Lower lobe of right lung (tissue), 2 donors: ENCODE data around the gene PRR33. TPM values are rescaled to one million over a fixed set of nuclear protein-coding genes. Genes with fewer than 3 reads are reported as not detected.

Source experiments
- ATAC-seq, 2 donors: fragments of 200-7000 bp; cut with Tn5 transposase; one replicate each; pipeline ENCODE4 v1.9.1; 2020 to 2022; ENCODE audit warnings: mild to moderate bottlenecking in 2 of 2, moderate library complexity in 2 of 2
- DNase-seq: peaks from one replicate; pipeline ENCODE4 v3.0.0-alpha.2; 2020
- H3K27ac ChIP-seq: fragments of 200-600 bp; one replicate; pipeline ENCODE4 v1.8.0; 2022
- H3K27me3 ChIP-seq: fragments of 200-600 bp; one replicate; pipeline ENCODE4 v1.8.0; 2022; ENCODE audit warnings: low read depth
- H3K36me3 ChIP-seq: fragments of 200-600 bp; one replicate; pipeline ENCODE4 v1.8.0; 2022; ENCODE audit warnings: mild to moderate bottlenecking
- H3K4me1 ChIP-seq: fragments of 200-600 bp; one replicate; pipeline ENCODE4 v1.8.0; 2022
- H3K4me3 ChIP-seq: fragments of 200-600 bp; one replicate; pipeline ENCODE4 v1.8.0; 2022; ENCODE audit warnings: mild to moderate bottlenecking
- H3K9me3 ChIP-seq: fragments of 200-600 bp; one replicate; pipeline ENCODE4 v1.8.0; 2022
- intact Hi-C: fragments of 100-400 bp; cut with DNase I; formaldehyde crosslinking; loops from one replicate; pipeline ENCODE4 v1.11.0; 2022
- total RNA-seq: library from RNA; stranded (reverse); fragmentation: NEBNext Ultra II Directional; extraction: Animal tissue kit (Norgen Biotek cat#: 25700); gene quantifications from one replicate; pipeline ENCODE4 v1.2.1, GENCODE V29; 2021
- TF ChIP-seq, protein P1 (sequence below): fragments of 200-600 bp; IDR thresholded peaks from one replicate; pipeline ENCODE4 v1.8.0; 2022; ENCODE audit warnings: antibody characterized with exemption, mild to moderate bottlenecking
- donor health status: DM: no; HTN: yes; CAD: no; lungs with severe emphysema.

PRR33 gene
- total RNA-seq, 1 donor from 2014 or later: not detected

DNA sequence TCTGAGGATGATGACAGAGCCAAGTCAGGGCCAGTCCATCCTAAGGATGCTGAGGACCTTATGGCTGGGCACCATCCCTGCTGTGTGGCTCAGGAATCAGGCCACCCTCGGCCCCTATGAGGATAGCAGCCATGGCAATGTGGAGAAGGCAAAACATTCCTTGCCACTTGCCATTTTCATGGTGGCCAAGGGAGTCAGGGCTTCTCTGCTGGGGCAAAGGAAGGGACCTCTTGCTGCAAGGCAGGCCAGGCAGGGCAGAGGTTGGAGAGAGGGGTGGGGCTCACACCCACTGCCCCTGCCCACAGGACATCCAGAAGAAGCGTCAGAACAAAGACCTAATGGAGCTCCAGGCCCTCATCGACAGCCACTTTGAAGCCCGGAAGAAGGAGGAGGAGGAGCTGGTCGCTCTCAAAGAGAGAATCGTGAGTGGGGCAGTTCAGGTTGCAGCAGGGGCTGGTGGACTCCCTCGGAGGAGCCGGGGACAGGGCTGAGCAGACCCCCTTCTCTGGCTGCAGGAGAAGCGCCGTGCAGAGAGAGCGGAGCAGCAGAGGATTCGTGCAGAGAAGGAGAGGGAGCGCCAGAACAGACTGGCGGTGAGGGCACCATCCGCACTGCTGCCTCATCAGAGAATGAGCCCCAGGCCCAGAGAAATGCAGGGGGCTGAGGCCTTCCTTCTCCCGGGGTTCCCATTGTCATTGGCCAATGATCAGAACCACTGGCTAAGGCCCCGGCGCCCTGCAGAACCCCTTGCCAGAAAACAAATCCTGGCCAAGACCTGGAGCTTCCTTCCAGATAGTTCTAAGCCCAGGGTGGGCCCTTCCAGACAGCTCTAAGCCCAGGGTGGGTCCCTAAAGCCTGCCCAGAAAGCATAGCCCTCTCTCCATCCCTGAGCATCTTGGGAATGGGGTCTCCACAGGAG is 42.0 kb upstream of the PRR33 start:
- intact Hi-C loops: no loop called here
- Histone ChIP-seq H3K27ac (no peak overlapping the region), H3K27me3 (peaks cover 4% of the 10 kb centered on the region), H3K4me3 (no peak overlapping the region), H3K4me1 (no peaks in the 10 kb centered on the region), H3K9me3 (no peaks in the 10 kb centered on the region), H3K36me3 (no peaks in the 10 kb centered on the region)
- TF ChIP-seq, protein P1, sequence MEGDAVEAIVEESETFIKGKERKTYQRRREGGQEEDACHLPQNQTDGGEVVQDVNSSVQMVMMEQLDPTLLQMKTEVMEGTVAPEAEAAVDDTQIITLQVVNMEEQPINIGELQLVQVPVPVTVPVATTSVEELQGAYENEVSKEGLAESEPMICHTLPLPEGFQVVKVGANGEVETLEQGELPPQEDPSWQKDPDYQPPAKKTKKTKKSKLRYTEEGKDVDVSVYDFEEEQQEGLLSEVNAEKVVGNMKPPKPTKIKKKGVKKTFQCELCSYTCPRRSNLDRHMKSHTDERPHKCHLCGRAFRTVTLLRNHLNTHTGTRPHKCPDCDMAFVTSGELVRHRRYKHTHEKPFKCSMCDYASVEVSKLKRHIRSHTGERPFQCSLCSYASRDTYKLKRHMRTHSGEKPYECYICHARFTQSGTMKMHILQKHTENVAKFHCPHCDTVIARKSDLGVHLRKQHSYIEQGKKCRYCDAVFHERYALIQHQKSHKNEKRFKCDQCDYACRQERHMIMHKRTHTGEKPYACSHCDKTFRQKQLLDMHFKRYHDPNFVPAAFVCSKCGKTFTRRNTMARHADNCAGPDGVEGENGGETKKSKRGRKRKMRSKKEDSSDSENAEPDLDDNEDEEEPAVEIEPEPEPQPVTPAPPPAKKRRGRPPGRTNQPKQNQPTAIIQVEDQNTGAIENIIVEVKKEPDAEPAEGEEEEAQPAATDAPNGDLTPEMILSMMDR: no peak
- DNase-seq (no peak), ATAC-seq (no peak)

DNA sequence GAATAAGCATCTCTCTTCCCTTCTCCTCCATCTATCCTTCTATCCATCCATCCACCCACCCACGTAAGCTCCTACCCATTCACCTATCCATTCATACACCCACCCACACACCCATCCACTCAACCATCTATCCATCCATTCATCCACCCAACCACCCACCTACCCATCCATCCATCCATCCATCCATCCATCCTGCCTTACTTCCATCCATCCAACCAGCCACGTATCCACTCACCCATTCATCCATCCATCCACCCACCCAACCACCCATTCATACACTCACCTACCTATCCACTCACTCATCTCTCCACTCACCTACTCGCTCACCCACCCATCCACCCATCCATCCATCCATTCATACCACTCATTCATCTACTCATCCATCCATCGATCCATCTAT is 41.0 kb upstream of the PRR33 start:
- no peak overlapping the region for H3K4me3 ChIP-seq
- no peaks in the 10 kb centered on the region for H3K9me3 ChIP-seq
- ATAC-seq (no peak), DNase-seq (no peak)
- no peaks in the 10 kb centered on the region for H3K4me1 ChIP-seq
- intact Hi-C loops: no loop called here
- H3K36me3 ChIP-seq: no peaks in the 10 kb centered on the region
- H3K27ac ChIP-seq: no peak overlapping the region
- no peaks in the 10 kb centered on the region for H3K27me3 ChIP-seq
- TF ChIP-seq, protein P1: no peak

DNA sequence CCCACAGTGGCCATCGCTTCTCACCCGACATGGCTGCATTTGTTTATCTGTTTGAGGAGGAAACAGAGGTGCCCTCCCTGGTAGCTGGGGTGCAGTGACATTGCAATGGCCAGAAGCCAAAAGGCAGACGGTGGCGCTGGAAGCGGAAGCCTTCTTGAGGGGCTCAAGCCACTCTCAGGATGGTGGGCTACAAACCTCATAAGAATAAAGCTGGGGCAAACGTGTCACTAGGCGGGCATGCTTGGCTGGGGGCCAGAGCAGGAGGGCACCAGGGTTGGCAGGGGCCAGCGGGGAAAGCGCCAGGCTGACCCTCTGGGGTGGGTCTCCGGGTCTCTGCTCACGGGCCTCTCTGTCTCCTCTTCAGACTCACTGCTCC is 40.4 kb upstream of the PRR33 start:
- intact Hi-C loops: no loop called here
- ATAC-seq: no peak

DNA sequence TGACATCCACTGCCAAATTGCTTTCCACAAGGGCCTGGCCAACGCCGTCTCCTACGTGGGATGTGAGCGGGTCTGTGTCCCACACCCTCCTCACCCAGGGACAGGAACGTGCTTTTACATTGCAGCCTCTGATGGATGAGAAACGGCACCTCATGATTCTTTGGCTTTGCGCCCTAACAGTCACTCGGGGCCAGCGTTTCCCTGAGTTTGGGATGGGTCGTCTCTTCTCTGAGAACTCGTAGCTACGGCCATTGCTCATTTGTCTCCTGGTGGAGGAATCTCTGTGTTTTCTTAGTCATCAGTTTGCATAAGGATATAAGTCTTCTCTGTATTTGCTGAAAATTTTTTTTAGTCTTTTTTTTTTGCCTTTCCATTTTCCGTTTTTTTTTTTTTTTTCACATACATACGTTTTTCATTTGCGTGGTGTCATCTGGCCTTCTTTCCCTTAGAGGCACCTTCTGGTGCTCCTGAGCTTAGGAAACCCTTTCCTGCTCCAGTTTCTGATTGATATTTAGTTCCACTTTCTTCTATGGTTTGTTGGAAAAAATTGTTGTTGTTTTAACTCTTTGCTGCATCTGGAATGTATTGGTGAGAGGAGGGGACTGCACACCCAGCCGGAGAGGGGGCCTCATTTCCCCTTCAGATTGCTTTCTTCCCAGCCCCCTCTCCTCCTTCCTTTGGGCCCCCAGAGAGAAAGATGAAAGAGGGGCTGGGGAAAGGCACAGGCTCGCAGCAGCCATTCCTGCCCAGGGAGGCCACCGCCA is 39.8 kb upstream of the PRR33 start:
- Histone ChIP-seq H3K27ac (no peak overlapping the region), H3K9me3 (no peaks in the 10 kb centered on the region), H3K4me3 (no peak overlapping the region), H3K27me3 (no peaks in the 10 kb centered on the region), H3K36me3 (no peaks in the 10 kb centered on the region), H3K4me1 (no peaks in the 10 kb centered on the region)
- TF ChIP-seq, protein P1: no peak
- ATAC-seq (no peak), DNase-seq (no peak)
- intact Hi-C loops: no loop called here

More for the DNA sequence above, 40.4 kb upstream of the PRR33 start:
- no peaks in the 10 kb centered on the region for H3K27me3 ChIP-seq
- no peak overlapping the region for H3K4me3 ChIP-seq
- TF ChIP-seq, protein P1: no peak
- no peaks in the 10 kb centered on the region for H3K36me3 ChIP-seq
- no peaks in the 10 kb centered on the region for H3K9me3 ChIP-seq
- no peak overlapping the region for H3K27ac ChIP-seq
- no peaks in the 10 kb centered on the region for H3K4me1 ChIP-seq
- DNase-seq: no peak

DNA sequence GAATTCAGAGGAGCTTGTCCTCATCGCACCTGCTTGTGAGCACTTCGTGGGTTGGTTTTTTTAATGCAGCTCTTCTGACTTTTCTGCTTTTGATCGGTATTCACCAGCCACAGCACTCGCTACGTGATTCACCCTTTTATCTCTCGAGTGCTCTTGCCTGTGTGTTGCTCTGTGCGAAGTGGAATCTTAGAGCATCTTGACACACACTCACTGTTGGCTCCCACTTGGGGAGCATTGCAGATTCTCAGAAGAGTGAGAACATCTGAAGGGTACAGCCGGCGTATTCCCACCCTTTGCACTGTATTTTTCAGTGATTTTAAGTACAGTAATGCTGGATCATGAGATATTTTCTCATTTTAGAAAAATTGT is 38.8 kb upstream of the PRR33 start:
- no peak overlapping the region for H3K4me3 ChIP-seq
- TF ChIP-seq, protein P1: no peak
- intact Hi-C loops: no loop called here
- DNase-seq: no peak
- H3K36me3 ChIP-seq: no peaks in the 10 kb centered on the region
- no peaks in the 10 kb centered on the region for H3K27me3 ChIP-seq
- H3K27ac ChIP-seq: no peak overlapping the region
- no peak for ATAC-seq
- no peaks in the 10 kb centered on the region for H3K9me3 ChIP-seq
- no peaks in the 10 kb centered on the region for H3K4me1 ChIP-seq
